GM19023 (cell line): Measurements from ENCODE around the gene RPS23.
"Not testable (repeated sequence)": the region's sequence is repeated elsewhere in the genome, so short reads cannot be mapped to it uniquely, and the experiment has no call there.

Experiments used
- ATAC-seq: cut with Tn5 transposase; IDR thresholded peaks from one replicate; pipeline ENCODE4 v1.9.1; 2021; ENCODE audit warnings: mild to moderate bottlenecking, moderate library complexity; ENCODE audit not compliant: unreplicated experiment

RPS23 gene

GRCh38 chr5:82290908-82291307, 12.8 kb upstream of the RPS23 start:
- no peak for ATAC-seq

GRCh38 chr5:82290005-82290404, 11.9 kb upstream of the RPS23 start:
- no peak for ATAC-seq

GRCh38 chr5:82287625-82288024, 9.5 kb upstream of the RPS23 start:
- no peak for ATAC-seq

- ATAC-seq: no peak
Measured at GRCh38 chr5:82285206-82285605, 7.1 kb upstream of the RPS23 start.

GRCh38 chr5:82283893-82284292, 5.7 kb upstream of the RPS23 start:
- ATAC-seq: no peak

GRCh38 chr5:82278711-82279370, 687 bp upstream of the RPS23 start:
- no peak for ATAC-seq

- ATAC-seq: no peak
Measured at GRCh38 chr5:82277613-82277986, 554 bp downstream of the RPS23 start.

GRCh38 chr5:82276800-82277612, 1.1 kb downstream of the RPS23 start:
- no peak for ATAC-seq

- ATAC-seq: no peak
Measured at GRCh38 chr5:82275216-82275664, 2.9 kb downstream of the RPS23 start.

- no peak for ATAC-seq
Measured at GRCh38 chr5:82274343-82275211, 3.6 kb downstream of the RPS23 start.

GRCh38 chr5:82273426-82273825, 4.7 kb downstream of the RPS23 start:
- not testable (repeated sequence) for ATAC-seq

GRCh38 chr5:82272571-82273356, 5.4 kb downstream of the RPS23 start:
- not testable (repeated sequence) for ATAC-seq

GRCh38 chr5:82269363-82269762, 8.8 kb downstream of the RPS23 start:
- ATAC-seq: not testable (repeated sequence)

- not testable (repeated sequence) for ATAC-seq
Measured at GRCh38 chr5:82267297-82267933, 10.7 kb downstream of the RPS23 start.

- no peak for ATAC-seq
Measured at GRCh38 chr5:82265047-82265446, 13.1 kb downstream of the RPS23 start.

GRCh38 chr5:82259172-82259800, 18.9 kb downstream of the RPS23 start:
- ATAC-seq: no peak

GRCh38 chr5:82257729-82258128, 20.4 kb downstream of the RPS23 start:
- ATAC-seq: no peak

GRCh38 chr5:82257247-82257646, 20.9 kb downstream of the RPS23 start:
- ATAC-seq: no peak

GRCh38 chr5:82255844-82256243, 22.3 kb downstream of the RPS23 start:
- ATAC-seq: no peak

- no peak for ATAC-seq
Measured at GRCh38 chr5:82252744-82253143, 25.4 kb downstream of the RPS23 start.
